Heart right ventricle (tissue), 16 donors: ENCODE data around the gene RPN1. TPM values are rescaled to one million over a fixed set of nuclear protein-coding genes. Genes with fewer than 3 reads are reported as not detected.

ENCODE experiments used
- ATAC-seq, 8 donors: fragments of 200-7000 bp; cut with Tn5 transposase; one replicate each; pipeline ENCODE4 v1.9.1; 2020; ENCODE audit warnings: mild to moderate bottlenecking in 8 of 8, moderate library complexity in 8 of 8, moderate number of reproducible peaks in 1 of 8
- DNase-seq, 2 donors: peaks; one replicate each; pipeline ENCODE4 v3.0.0-alpha.2; 2020
- H3K27ac ChIP-seq, 10 donors: fragments of 200-600 bp; sonication (generic) in 2 of 10; one replicate each; pipeline versions ENCODE4 v1.5.0 to v1.8.0; 2020 to 2022; ENCODE audit warnings: mild to moderate bottlenecking in 3 of 10
- H3K27me3 ChIP-seq, 7 donors: fragments of 200-600 bp; one replicate each; pipeline ENCODE4 v1.8.0; 2021 to 2022; ENCODE audit warnings: mild to moderate bottlenecking in 2 of 7
- H3K36me3 ChIP-seq, 9 donors: fragments of 200-600 bp; sonication (generic) in 1 of 9; one replicate each; pipeline versions ENCODE4 v1.5.0 to v1.8.0; 2020 to 2022; ENCODE audit warnings: mild to moderate bottlenecking in 2 of 9
- H3K4me1 ChIP-seq, 9 donors: fragments of 200-600 bp; sonication (generic) in 1 of 9; one replicate each; pipeline versions ENCODE4 v1.5.0 to v1.8.0; 2020 to 2022; ENCODE audit warnings: mild to moderate bottlenecking in 4 of 9
- H3K4me3 ChIP-seq, 10 donors: fragments of 200-600 bp; sonication (generic) in 2 of 10; one replicate each; pipeline versions ENCODE4 v1.5.0 to v1.8.0; 2020 to 2022; ENCODE audit warnings: mild to moderate bottlenecking in 7 of 10, moderate library complexity in 2 of 10
- H3K9me3 ChIP-seq, 11 donors: fragments of 200-600 bp in 10 of 11; sonication (generic) in 2 of 11; one replicate each; pipeline versions ENCODE4 v1.5.0 to v1.8.0; 2013 to 2022; ENCODE audit warnings: mild to moderate bottlenecking in 2 of 11, control low read depth in 1 of 11, moderate library complexity in 1 of 11
- CTCF ChIP-seq, 9 donors: fragments of 200-600 bp; sonication (generic) in 2 of 9; IDR thresholded peaks; one replicate each; pipeline versions ENCODE4 v1.5.0 to v1.8.0; 2021 to 2022; ENCODE audit warnings: antibody characterized with exemption in 9 of 9, mild to moderate bottlenecking in 5 of 9, moderate library complexity in 1 of 9
- WGBS, 2 donors: extraction: QIAGEN DNeasy Blood & Tissue Kit; methylation state at CpG; one replicate each; pipeline ENCODE4 v1.1.7; 2013; ENCODE audit warnings: inconsistent platforms in 1 of 2; 5-methylcytosine and 5-hydroxymethylcytosine counted together
- intact Hi-C, 10 donors: fragments of 100-400 bp; cut with DNase I; formaldehyde crosslinking; loops; one replicate each; pipeline versions ENCODE4 v1.11.1 to v1.14.2; 2022
- polyA plus RNA-seq, 2 donors: library from polyadenylated mRNA; stranded (reverse); fragments of 200-250 nt; gene quantifications; one replicate each; pipeline ENCODE4 v1.2.3, GENCODE V29; 2013
- total RNA-seq, 10 donors: library from RNA; stranded (reverse); fragmentation: NEBNext Ultra II Directional in 3 of 10; extraction: Animal tissue kit (Norgen Biotek cat#: 25700) in 3 of 10; gene quantifications; one replicate each; pipeline versions ENCODE4 v1.2.1 to v1.2.4, GENCODE V29; 2021 to 2023
- donor health status: Arrhythmogenic right ventricular cardiomyopathy.
- donor health status: ischemic (EF 13 %, LVEDD 7.1; RV severe dilation, severe dysfunction).
- donor health status: healthy with polysubstance abuse.
- donor health status: DM: no; HTN: yes; CAD: no.
- donor health status: DM: no; HTN: no; CAD: no.
- donor health status: ischemic (EF 25% LVEDD 6.9; RV normal size, moderate dysfunction).
- donor health status: ischemic (EF 25% LVEDD 5.7; RV mildly dilated, moderate dysfunction).
- donor health status: healthy.
- donor health status: DM: yes; HTN: yes; CAD: no.
- donor health status: Ischemic cardiomyopathy.
- donor health status: ischemic (EF 35%, LVEDD 5.7; RV mildly dilated, moderate dysfunction).
- donor health status: nonischemic (EF 11% LVEDD 7.7; RV severe dilation, severe dysfunction).
- donor health status: DM: yes; HTN: yes; CAD: no.
- donor health status: PGD.
- donor health status: ischemic (EF 29% LVEDD 5.4; RV normal size, mild dysfunction).
- donor health status: nonischemic (EF 23%, LVEDD 6.1; RV moderate dilation, normal function).

The RPN1 gene
- total and polyA plus RNA-seq, 12 donors, result 44.3 to 238 (median 83.6) TPM

- no peak for DNase-seq
- intact Hi-C loops, result loop anchor here in 1 of 10 donors (5.0 kb wide), 1 partner anchor 95 kb away; no protein-coding TSS in a partner anchor
- WGBS, 2 donors, result 59 to 64% methylated on average over 10 of the region's 10 CpGs
Observed at GRCh38 chr3:128577711-128578110, 72.9 kb downstream of the RPN1 start.

GRCh38 chr3:128576290-128576689, 74.3 kb downstream of the RPN1 start:
- peaks cover 3 to 48% (median 30%) of the 10 kb centered on the region in 9 donors for H3K4me1 ChIP-seq
- H3K27me3 ChIP-seq, result peaks cover 0 to 28% (median 8%) of the 10 kb centered on the region in 7 donors
- 77 to 79% methylated on average over 10 of the region's 10 CpGs for WGBS, 2 donors
- no peak for DNase-seq
- peaks cover 0 to 5% (median 0%) of the 10 kb centered on the region in 11 donors for H3K9me3 ChIP-seq
- H3K27ac ChIP-seq, result no peak overlapping the region
- no peak overlapping the region for H3K4me3 ChIP-seq
- intact Hi-C loops, result loop anchor here in 1 of 10 donors (5.0 kb wide), 1 partner anchor 94 kb away; no protein-coding TSS in a partner anchor
- TF ChIP-seq CTCF (IDR thresholded peaks at IDR 0.05), result no peak
- ATAC-seq, result no peak
- no peaks in the 10 kb centered on the region for H3K36me3 ChIP-seq

More at GRCh38 chr3:128577711-128578110, 72.9 kb downstream of the RPN1 start:
- no peak overlapping the region for H3K4me3 ChIP-seq
- ATAC-seq, result no peak
- peaks cover 0 to 5% (median 0%) of the 10 kb centered on the region in 11 donors for H3K9me3 ChIP-seq
- no peak for TF ChIP-seq CTCF (IDR thresholded peaks at IDR 0.05)
- H3K27ac ChIP-seq, result no peak overlapping the region
- no peaks in the 10 kb centered on the region for H3K36me3 ChIP-seq
- H3K4me1 ChIP-seq, result peaks cover 3 to 40% (median 22%) of the 10 kb centered on the region in 9 donors
- peaks cover 0 to 16% (median under 1%) of the 10 kb centered on the region in 7 donors for H3K27me3 ChIP-seq

- Histone ChIP-seq H3K4me3 (no peak overlapping the region), H3K4me1 (peaks cover 3 to 48% (median 30%) of the 10 kb centered on the region in 9 donors), H3K9me3 (peaks cover 0 to 5% (median 0%) of the 10 kb centered on the region in 11 donors), H3K36me3 (no peaks in the 10 kb centered on the region), H3K27ac (peak overlapping the region in 3 of 10 donors; percentile 18 to 45 (median 22)), H3K27me3 (peaks cover 0 to 33% (median 8%) of the 10 kb centered on the region in 7 donors)
- WGBS, 2 donors, result 69 to 72% methylated on average over 12 of the region's 12 CpGs
- intact Hi-C loops, result loop anchor here in 2 of 10 donors (2.0 to 5.0 kb wide), 2 partner anchors 93 to 95 kb away; no protein-coding TSS in a partner anchor
- ATAC-seq (peak; percentile 44 to 81 (median 64)), DNase-seq (peak; percentile 24 to 45)
- TF ChIP-seq CTCF (IDR thresholded peaks at IDR 0.05), result no peak
Observed at GRCh38 chr3:128575777-128576176, 74.8 kb downstream of the RPN1 start.

- TF ChIP-seq CTCF (IDR thresholded peaks at IDR 0.05), result no peak
- peaks cover 3 to 53% (median 33%) of the 10 kb centered on the region in 9 donors for H3K4me1 ChIP-seq
- intact Hi-C loops, result loop anchor here in 3 of 10 donors (1.0 to 5.0 kb wide), 4 partner anchors 17 to 93 kb away; no protein-coding TSS in a partner anchor
- H3K4me3 ChIP-seq, result peak overlapping the region in 1 of 10 donors; percentile 6
- H3K27me3 ChIP-seq, result peaks cover 0 to 38% (median 10%) of the 10 kb centered on the region in 7 donors
- no peaks in the 10 kb centered on the region for H3K9me3 ChIP-seq
- peak overlapping the region in 6 of 10 donors; percentile 19 to 70 (median 66) for H3K27ac ChIP-seq
- peak; percentile 63 to 86 (median 74) for ATAC-seq
- no peaks in the 10 kb centered on the region for H3K36me3 ChIP-seq
- WGBS, 2 donors, result 34 to 47% methylated on average over 14 of the region's 14 CpGs
- peak; percentile 23 to 61 for DNase-seq
Observed at GRCh38 chr3:128573707-128574162, 76.9 kb downstream of the RPN1 start.
